Sigmoid colon (tissue), 7 donors: ENCODE results near the gene EPRS1. TPM values are rescaled to one million over a fixed set of nuclear protein-coding genes. Genes with fewer than 3 reads are reported as not detected.

Experiments used
- DNase-seq: peaks from one replicate; pipeline ENCODE4 v3.0.0-alpha.2; 2019
- H3K27ac ChIP-seq, 4 donors: fragments of 200-600 bp; sonication (generic); one replicate each; pipeline ENCODE4 v1.5.1; 2016 to 2019; ENCODE audit warnings: mild to moderate bottlenecking in 1 of 4
- H3K27me3 ChIP-seq, 3 donors: fragments of 200-600 bp; sonication (generic); one replicate each; pipeline ENCODE4 v1.5.1; 2019; ENCODE audit warnings: mild to moderate bottlenecking in 1 of 3
- H3K36me3 ChIP-seq, 4 donors: fragments of 200-600 bp; sonication (generic); one replicate each; pipeline ENCODE4 v1.5.1; 2016 to 2019
- H3K4me1 ChIP-seq, 4 donors: fragments of 200-600 bp; sonication (generic); one replicate each; pipeline ENCODE4 v1.5.1; 2017 to 2019
- H3K4me3 ChIP-seq, 4 donors: fragments of 200-600 bp; sonication (generic); one replicate each; pipeline ENCODE4 v1.5.1; 2017 to 2019; ENCODE audit warnings: mild to moderate bottlenecking in 2 of 4, moderate library complexity in 1 of 4
- H3K9me3 ChIP-seq, 4 donors: fragments of 200-600 bp in 3 of 4; sonication (generic) in 3 of 4; one replicate each; pipeline versions ENCODE4 v1.5.1 to v1.6.1; 2013 to 2019
- EP300 ChIP-seq, 4 donors: sonication (generic); formaldehyde crosslinking; IDR thresholded peaks; one replicate each; pipeline ENCODE4 v1.6.1; 2017; ENCODE audit warnings: antibody characterized with exemption in 4 of 4
- POLR2A ChIP-seq, 2 donors: fragments of 450-650 bp; IDR thresholded peaks; one replicate each; pipeline ENCODE4 v1.6.1; 2016; ENCODE audit warnings: antibody characterized with exemption in 2 of 2, mild to moderate bottlenecking in 2 of 2, moderate library complexity in 2 of 2
- POLR2AphosphoS5 ChIP-seq, 4 donors: sonication (generic); formaldehyde crosslinking; IDR thresholded peaks; one replicate each; pipeline ENCODE4 v1.6.1; 2017; ENCODE audit warnings: antibody characterized with exemption in 4 of 4
- WGBS, 2 donors: extraction: QIAGEN DNeasy Blood & Tissue Kit; methylation state at CpG; one replicate each; pipeline ENCODE4 v1.1.7; 2013; 5-methylcytosine and 5-hydroxymethylcytosine counted together
- intact Hi-C: fragments of 100-400 bp; cut with DNase I; formaldehyde crosslinking; loops from one replicate; pipeline ENCODE4 v1.15.1; 2023
- polyA plus RNA-seq, 3 donors: library from polyadenylated mRNA; stranded (reverse); fragments of 200-250 nt; gene quantifications; one replicate each; pipeline ENCODE4 v1.2.3, GENCODE V29; 2013
- total RNA-seq, 4 donors: library from RNA; depleted of rRNA; stranded (reverse); fragments of >200 nt; gene quantifications; one replicate each; pipeline ENCODE4 v1.1.0, GENCODE V29; 2016
- TF ChIP-seq, protein P1 (sequence below), 4 experiments: fragments of 450-650 bp in 3 of 4; fragments of 200-600 bp in 1 of 4; IDR thresholded peaks; one replicate each; pipeline ENCODE4 v1.5.1; 2016 to 2019; ENCODE audit warnings: antibody characterized with exemption in 4 of 4, mild to moderate bottlenecking in 3 of 4, moderate library complexity in 2 of 4
- donor health status: healthy with polysubstance abuse.
- donor health status: Bipolar disorder and iron deficiency.
- donor health status: healthy.

EPRS1 gene
- total and polyA plus RNA-seq, 7 donors = 10.8 to 57.5 (median 47.8) TPM

- no peak for DNase-seq
- peaks cover 12 to 96% (median 37%) of the 10 kb centered on the region in 4 donors for H3K36me3 ChIP-seq
- 77 to 78% methylated on average over 4 of the region's 4 CpGs for WGBS, 2 donors
- TF ChIP-seq EP300 (IDR thresholded peaks at IDR 0.05) (no peak), POLR2A (IDR thresholded peaks at IDR 0.05) (no peak), POLR2AphosphoS5 (IDR thresholded peaks at IDR 0.05) (no peak)
- TF ChIP-seq, protein P1, sequence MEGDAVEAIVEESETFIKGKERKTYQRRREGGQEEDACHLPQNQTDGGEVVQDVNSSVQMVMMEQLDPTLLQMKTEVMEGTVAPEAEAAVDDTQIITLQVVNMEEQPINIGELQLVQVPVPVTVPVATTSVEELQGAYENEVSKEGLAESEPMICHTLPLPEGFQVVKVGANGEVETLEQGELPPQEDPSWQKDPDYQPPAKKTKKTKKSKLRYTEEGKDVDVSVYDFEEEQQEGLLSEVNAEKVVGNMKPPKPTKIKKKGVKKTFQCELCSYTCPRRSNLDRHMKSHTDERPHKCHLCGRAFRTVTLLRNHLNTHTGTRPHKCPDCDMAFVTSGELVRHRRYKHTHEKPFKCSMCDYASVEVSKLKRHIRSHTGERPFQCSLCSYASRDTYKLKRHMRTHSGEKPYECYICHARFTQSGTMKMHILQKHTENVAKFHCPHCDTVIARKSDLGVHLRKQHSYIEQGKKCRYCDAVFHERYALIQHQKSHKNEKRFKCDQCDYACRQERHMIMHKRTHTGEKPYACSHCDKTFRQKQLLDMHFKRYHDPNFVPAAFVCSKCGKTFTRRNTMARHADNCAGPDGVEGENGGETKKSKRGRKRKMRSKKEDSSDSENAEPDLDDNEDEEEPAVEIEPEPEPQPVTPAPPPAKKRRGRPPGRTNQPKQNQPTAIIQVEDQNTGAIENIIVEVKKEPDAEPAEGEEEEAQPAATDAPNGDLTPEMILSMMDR (IDR thresholded peaks at IDR 0.05) = no peak
- H3K9me3 ChIP-seq = no peaks in the 10 kb centered on the region
- no peak overlapping the region for H3K4me3 ChIP-seq
- no peak overlapping the region for H3K27ac ChIP-seq
- H3K4me1 ChIP-seq = no peaks in the 10 kb centered on the region
- no peaks in the 10 kb centered on the region for H3K27me3 ChIP-seq
- intact Hi-C loops = no loop called here
These were observed 17.9 kb downstream of the EPRS1 start for GRCh38 chr1:220028346-220028895.

GRCh38 chr1:220019071-220019470 is 27.2 kb downstream of the EPRS1 start:
- no peak for TF ChIP-seq POLR2A (IDR thresholded peaks at IDR 0.05)
- TF ChIP-seq, protein P1 (IDR thresholded peaks at IDR 0.05) = no peak
- TF ChIP-seq EP300 (IDR thresholded peaks at IDR 0.05) = no peak
- no peak for TF ChIP-seq POLR2AphosphoS5 (IDR thresholded peaks at IDR 0.05)
- no peaks in the 10 kb centered on the region for H3K4me1 ChIP-seq
- no peak overlapping the region for H3K27ac ChIP-seq
- DNase-seq = no peak
- H3K36me3 ChIP-seq = peaks cover 8 to 96% (median 28%) of the 10 kb centered on the region in 4 donors
- intact Hi-C loops = no loop called here
- no peaks in the 10 kb centered on the region for H3K9me3 ChIP-seq
- no peaks in the 10 kb centered on the region for H3K27me3 ChIP-seq
- H3K4me3 ChIP-seq = no peak overlapping the region

DNA sequence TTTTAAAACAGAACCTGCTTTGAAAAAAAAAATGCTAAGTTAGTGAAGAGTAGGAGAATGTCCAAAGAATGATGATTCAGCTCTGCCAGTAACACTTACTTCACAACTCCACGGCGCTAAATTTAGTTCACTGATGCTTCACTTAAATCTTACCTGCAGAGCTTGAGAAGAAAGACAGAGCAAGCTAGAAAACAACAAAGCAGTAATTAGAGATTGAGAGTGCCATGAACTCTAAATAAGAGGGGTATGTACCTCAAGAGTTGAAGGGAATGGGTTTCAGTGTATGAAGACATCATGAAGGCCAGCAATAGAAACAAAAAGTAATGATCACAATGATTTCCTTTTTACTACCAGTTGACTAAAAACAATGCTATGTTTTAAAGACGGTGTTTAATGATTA is 32.8 kb downstream of the EPRS1 start:
- Histone ChIP-seq H3K4me1 (peaks cover 0 to 16% (median 4%) of the 10 kb centered on the region in 4 donors), H3K9me3 (no peaks in the 10 kb centered on the region), H3K27me3 (no peaks in the 10 kb centered on the region), H3K27ac (peak overlapping the region in 2 of 4 donors; percentile 53 to 61), H3K4me3 (no peak overlapping the region), H3K36me3 (peaks cover 4 to 76% (median 12%) of the 10 kb centered on the region in 4 donors)
- intact Hi-C loops = no loop called here
- TF ChIP-seq POLR2A (IDR thresholded peaks at IDR 0.05) = no peak
- TF ChIP-seq, protein P1 (IDR thresholded peaks at IDR 0.05) = no peak
- no peak for TF ChIP-seq POLR2AphosphoS5 (IDR thresholded peaks at IDR 0.05)
- no peak for TF ChIP-seq EP300 (IDR thresholded peaks at IDR 0.05)
- DNase-seq = no peak
- WGBS, 2 donors = 89 to 94% methylated on average over 3 of the region's 3 CpGs

DNA sequence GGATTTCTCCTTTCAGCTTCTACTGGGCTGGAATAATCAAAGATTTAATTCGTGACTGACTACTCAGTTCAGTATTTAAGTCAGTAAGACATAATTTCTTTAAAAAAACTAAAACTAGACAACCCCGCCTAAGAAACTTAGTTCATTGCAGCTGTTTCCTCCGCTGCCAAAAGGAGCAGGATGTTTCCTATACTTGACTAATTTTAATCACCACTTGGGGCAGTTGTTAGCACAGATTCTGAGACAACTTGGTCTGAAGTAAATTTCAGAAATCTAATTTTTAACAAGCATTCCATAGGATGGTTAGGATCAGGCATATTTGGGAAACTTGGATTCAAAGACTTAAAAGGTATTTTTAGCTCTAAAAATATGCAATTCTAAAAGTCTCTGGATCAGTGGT is 34.0 kb downstream of the EPRS1 start:
- Histone ChIP-seq H3K4me1 (peaks cover 0 to 16% (median 4%) of the 10 kb centered on the region in 4 donors), H3K36me3 (peaks cover 5 to 76% (median 13%) of the 10 kb centered on the region in 4 donors), H3K9me3 (no peaks in the 10 kb centered on the region), H3K27ac (peak overlapping the region in 2 of 4 donors; percentile 13 to 61), H3K4me3 (no peak overlapping the region), H3K27me3 (no peaks in the 10 kb centered on the region)
- no peak for DNase-seq
- TF ChIP-seq EP300 (IDR thresholded peaks at IDR 0.05) (no peak), POLR2A (IDR thresholded peaks at IDR 0.05) (no peak), POLR2AphosphoS5 (IDR thresholded peaks at IDR 0.05) (no peak)
- TF ChIP-seq, protein P1 (IDR thresholded peaks at IDR 0.05) = no peak
- intact Hi-C loops = no loop called here
- 36 to 71% methylated on average over 3 of the region's 3 CpGs for whole genome bisulfite sequencing, 2 donors

- no peak overlapping the region for H3K27ac ChIP-seq
- H3K4me3 ChIP-seq = no peak overlapping the region
- H3K9me3 ChIP-seq = no peaks in the 10 kb centered on the region
- intact Hi-C loops = no loop called here
- DNase-seq = no peak
- no peaks in the 10 kb centered on the region for H3K27me3 ChIP-seq
- H3K4me1 ChIP-seq = peaks cover 0 to 16% (median 4%) of the 10 kb centered on the region in 4 donors
- H3K36me3 ChIP-seq = peaks cover 9 to 76% (median 15%) of the 10 kb centered on the region in 4 donors
- no peak for TF ChIP-seq POLR2A (IDR thresholded peaks at IDR 0.05)
- no peak for TF ChIP-seq EP300 (IDR thresholded peaks at IDR 0.05)
- TF ChIP-seq, protein P1 (IDR thresholded peaks at IDR 0.05) = no peak
- TF ChIP-seq POLR2AphosphoS5 (IDR thresholded peaks at IDR 0.05) = no peak
These were observed 34.7 kb downstream of the EPRS1 start for GRCh38 chr1:220011620-220012019.
